GM21619 (cell line): ENCODE measurements around the gene DPP8.
"Not testable (repeated sequence)": the region's sequence is repeated elsewhere in the genome, so short reads cannot be mapped to it uniquely, and the experiment has no call there.

ENCODE experiments used
- ATAC-seq: cut with Tn5 transposase; IDR thresholded peaks from one replicate; pipeline ENCODE4 v1.9.1; 2021; ENCODE audit not compliant: unreplicated experiment

DPP8 gene

DNA sequence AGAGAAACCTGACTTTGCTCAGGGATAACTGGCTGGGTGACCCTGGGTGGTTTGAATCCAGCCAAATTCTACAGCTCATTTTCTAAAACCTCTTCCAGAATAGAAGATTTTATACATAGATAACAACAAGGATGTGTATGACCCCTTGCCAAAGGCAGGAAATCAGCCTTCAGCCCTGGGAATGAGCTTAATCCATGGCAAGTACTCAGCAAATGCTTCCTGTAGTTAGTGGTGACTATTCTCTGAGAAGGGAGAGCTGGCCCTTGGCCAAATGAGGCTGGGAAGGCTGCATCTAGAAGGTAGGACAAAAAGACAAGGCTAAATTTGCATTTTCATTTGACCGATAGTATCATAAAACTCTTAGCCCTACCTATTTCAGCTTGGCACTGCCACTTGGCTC lies 8.1 kb upstream of the DPP8 start:
- ATAC-seq, result no peak

DNA sequence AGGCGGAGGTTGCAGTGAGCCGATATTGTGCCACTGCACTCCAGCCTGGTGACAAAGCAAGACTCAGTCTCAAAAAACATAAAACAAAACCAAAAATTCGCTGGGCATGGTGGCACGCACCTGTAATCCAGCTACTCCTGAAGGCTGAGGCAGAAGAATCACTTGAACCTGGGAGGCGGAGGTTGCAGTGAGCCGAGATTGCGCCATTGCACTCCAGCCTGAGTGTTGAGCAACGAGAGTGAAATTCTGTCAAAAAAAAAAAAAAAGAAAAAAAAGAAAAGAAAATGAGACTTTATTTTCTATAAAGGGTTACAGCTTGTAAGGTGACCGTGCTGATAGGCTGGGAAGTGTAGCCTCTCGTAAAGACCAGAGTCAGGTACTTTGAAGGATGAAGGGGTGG lies 6.7 kb upstream of the DPP8 start:
- no peak for ATAC-seq

DNA sequence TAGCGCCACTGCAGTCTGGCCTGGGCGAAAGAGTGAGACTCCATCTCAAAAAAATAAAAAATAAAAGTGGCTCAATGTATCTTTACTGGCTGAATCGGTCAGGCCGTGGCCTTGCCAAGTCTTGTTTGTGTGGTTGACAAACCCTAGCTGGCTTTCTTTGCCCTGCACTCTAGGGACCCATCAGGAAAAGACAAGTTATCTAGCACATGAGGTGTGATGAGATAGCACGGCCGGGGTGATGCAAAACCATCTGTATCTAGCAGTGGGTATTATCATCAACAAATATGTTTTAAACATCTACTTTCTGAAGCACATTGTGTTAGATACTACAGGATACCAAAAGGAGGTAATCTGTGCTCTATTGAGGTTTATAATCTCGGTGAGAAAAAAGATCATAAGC lies 3.9 kb upstream of the DPP8 start:
- ATAC-seq, result no peak

DNA sequence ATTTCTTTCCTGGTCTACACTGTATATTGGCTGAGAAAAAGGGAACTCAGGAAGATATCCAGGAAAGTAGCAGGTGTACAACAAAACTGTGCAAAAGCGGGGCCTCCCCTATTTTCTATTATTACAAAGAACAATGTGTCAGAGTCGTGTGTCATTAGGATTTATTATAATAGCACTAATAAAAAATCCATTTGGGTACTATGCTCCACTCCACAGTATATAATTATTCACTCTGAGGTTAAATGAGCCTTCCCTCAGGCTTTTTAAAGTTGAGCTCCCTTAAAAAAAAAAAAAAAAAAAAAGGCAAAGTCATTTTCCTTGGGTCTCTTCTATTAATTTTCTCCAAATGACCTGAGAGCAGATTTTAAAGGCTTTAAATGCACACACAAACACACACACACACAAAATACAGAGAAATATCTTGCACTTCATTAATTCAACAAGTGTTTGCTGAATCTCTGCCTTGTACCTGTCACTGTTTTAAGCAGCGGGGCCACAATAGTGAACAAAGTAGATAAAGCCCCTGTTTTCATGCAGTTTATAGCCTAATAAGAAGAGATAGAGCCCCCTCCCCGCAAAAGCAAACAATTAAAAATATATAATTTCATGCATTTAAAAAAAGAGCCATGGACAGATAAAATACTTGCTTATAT lies 1.3 kb upstream of the DPP8 start:
- ATAC-seq, result no peak

DNA sequence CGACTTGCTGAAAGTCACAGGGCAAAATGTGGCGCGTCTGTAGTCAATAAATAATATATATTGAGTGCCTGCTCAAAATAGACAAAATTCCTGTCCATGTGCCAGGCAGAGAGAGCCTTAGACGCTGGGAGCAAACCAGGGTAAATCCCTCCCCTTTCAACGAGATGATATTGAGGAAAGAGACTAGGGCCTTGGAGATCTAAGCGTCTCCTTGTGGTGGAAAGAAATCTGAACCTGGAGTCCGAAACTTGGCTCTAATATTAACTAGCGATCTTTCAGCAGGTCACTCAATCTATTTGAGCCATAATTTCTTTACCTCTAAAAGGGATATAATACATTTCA lies 348 bp upstream of the DPP8 start:
- peak; percentile 6 for ATAC-seq

DNA sequence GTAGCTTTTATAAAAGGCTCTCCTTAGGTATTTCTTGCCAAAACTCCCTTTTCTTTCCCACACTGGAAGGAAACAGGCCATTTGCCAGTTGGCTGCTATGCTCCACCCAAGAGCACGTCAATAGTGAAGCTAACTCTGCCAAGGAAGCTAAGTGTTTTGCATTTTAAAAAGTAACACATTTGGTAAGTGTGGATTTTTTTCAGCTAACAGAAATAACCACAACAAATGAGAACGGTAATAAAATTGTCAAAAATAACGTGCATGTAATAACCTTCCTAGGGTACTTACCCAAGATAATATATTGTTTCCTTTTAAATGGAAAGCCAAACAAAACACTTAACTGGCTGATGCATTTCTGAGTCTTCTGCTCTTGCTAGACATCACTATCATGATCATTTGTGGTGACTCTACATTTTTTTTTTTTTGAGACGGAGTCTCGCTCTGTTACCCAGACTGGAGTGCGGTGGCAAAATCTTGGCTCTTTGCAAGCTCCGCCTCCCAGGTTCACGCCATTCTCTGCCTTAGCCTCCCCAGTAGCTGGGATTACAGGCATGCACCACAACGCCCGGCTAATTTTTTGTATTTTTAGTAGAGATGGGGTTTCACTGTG lies 4.6 kb downstream of the DPP8 start:
- no peak for ATAC-seq

DNA sequence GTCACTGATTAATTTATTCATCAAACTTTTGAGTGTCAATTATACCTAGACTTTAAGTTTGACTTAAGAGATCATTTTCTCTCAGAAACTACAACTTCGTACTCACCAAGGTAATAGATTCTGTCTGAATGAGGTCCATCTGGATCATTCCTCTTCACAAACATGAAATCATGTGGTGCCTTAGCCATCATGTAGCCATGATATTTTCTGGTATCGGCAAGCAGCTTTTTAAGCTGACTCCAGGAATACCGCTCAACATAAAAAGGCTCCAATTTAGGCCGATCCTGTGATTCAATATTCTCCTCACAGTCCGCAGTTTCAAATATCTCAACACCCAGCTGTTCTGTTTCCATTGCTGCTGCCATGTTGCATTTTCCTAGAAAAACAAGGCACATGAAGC lies 5.3 kb downstream of the DPP8 start:
- ATAC-seq, result no peak

DNA sequence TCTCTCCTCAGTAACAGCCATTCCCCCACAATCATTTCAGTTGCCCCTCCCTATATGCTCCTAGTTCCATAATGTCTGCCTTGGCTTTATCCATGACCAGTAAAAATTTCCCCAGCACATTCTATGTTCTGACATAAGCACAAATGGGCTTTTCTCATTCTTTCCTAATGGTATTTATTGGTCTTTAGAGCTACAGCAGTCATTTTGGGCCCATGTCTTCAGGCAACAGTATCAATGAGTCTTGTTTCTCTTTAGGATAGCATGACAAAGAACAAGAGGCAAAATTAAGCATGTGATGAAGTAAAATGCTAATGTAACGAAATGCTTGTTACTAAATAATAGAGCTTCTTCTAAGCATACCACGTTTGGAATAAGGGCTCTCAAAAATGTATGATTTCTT lies 8.2 kb downstream of the DPP8 start:
- ATAC-seq, result no peak

DNA sequence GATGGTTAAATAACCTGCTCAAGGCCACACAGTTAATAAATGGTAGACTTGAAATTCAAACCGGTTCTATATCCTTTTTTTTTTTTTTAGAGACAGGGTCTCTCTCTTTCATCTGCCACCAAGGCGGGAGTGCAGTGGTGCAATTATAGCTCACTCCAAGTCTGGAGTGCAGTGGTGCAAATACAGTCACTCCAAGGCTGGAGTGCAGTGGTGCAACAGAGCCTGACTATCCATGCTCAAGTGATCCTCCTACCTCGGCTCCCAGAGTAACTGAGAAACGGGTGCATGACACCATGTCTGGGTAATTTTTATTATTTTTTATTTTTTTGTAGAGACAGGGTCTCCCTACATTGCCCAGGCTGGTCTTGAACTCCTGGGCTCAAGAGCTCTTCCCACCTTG lies 23.4 kb downstream of the DPP8 start:
- no peak for ATAC-seq

DNA sequence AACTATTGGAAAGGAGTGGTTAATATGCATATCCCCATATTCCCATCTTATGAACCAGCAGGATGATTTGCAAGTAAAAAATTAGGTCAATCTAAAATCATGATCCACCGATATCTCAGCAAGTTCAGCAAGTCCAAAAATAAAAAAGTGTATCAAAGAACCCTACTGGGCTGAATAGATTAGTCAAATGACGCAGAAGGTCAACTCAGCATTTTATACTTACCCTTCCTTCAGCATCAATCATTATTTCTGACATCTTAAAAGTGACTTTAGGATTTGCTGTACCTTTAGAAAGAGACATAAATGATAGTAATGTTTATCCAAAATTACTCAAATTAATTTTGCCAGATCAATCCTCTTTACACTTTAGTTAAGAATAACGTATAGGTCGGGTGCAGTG lies 32.6 kb downstream of the DPP8 start:
- no peak for ATAC-seq

DNA sequence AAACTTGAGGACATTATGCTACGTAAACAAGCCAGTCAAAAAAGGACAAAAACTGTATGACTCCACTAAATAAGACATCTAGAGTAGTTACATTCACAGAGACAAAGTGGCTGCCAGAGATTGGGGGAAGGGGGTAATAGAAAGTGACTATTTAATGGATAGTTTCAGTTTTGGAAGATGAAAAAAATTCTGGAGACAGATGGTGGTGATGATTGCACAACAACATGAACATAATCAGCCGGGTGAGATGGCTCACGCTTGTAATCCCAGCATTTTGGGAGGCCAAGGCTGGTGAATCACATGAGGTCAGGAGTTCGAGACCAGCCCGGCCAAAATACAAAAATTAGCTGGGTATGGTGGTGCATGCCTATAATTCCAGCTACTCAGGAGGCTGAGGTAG lies 40.6 kb downstream of the DPP8 start:
- no peak for ATAC-seq

DNA sequence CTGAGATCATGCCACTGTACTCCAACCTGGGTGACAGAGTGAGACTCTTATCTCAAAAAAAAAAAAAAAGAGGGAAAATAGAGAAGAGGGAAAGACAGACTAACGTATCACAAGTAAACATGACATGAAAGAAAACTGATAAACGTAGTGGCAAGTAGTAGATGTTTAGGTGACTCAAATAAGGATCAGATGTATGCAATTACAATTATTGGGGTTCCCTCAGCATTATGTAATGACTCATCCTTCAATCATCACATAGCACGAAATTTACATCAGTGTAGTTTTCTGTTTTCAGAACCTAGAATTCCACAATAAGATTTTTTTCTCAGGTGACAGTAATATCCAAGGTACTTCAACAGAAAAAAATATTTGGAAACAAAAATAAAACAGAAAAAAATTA lies 46.6 kb downstream of the DPP8 start:
- no peak for ATAC-seq

DNA sequence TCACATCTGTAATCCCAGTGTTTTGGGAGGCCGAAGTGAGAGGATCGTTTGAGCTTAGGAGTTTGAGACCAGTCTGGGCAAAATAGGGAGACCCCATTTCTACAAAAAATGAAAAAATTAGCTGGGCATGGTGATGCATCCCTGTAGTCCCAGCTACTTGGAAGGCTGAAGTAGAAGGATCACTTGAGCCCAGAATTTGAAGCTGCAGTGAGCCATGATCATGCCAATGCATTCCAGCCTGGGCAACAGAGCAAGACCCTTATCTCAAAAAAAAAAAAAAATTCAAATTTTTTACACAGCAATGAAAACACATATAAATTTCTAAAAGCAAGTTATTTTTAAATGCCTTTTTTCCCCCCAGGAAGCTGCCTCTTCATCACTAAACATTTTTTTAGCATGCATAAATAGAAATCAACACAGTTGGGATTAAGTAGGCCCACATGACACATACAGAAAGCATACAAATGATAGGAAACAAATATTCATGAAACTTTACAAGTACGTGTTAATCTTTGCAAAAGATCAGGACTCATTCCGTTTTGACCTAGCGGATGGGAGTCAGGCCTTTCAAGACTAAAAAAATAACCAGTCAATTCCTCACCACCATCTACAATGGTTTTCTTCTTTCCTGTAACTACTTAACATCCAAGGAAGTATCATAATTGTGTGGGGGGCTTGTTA lies 49.1 kb downstream of the DPP8 start:
- no peak for ATAC-seq

DNA sequence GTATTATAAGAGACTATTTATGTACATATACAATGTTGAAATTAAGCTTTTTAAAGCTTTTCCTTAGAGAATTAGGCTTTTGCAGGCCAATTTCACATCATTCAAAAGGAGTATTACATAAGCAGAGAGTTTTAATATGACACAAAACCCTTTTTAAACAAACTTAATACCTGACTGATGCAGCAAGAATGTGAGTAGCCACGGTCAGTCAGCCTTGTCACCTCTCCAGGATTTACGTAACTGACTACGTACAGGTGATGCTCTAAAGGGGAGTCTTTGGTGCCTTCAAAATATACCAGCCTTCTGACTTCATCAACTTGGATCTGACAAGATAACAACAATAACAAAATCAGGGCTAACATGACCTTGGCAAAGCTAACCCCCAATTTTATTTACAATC lies 50.6 kb downstream of the DPP8 start:
- ATAC-seq, result no peak

DNA sequence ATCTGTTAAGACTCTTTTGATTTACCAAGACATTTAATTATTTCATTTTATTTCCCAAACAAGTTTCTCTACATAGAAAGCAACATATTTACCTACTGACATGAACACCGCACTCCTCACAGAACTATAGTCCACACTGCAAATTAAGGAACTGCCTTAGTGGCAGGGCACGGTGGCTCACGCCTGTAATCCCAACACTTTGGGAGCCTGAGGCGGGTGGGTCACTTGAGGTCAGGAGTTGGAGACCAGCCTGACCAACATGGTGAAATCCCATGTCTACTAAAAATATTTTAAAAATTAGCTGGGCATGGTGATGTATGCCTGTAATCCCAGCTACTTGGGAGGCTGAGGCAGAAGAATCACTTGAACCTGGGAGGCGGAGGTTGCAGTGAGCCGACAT lies 54.4 kb downstream of the DPP8 start:
- ATAC-seq, result not testable (repeated sequence)

DNA sequence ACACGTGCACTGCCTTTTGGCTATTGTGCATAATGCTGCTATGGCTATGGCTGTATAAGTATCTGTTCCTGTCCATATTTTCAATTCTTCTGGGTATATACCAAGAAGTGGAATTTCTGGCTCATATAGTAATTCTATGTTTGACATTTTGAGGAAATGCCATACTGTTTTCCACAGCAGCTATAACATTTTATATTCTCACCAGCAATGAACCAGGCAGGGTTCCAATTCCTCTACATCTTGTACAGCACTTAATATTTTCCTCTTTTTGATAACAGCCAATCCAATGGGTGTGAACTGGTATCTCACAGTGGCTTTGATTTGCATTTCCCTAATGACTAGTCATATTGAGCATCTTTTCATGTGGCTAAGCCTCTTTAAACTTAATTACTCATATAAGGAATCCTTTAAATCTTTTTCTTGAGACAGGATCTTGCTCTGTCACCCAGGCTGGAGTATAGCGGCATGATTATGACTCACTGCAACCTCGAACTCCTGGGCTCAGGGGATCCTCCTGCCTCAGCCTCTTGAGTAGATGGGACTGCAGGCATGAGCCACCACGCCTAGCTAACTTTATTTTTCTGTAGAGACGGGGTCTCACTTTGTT lies 56.6 kb downstream of the DPP8 start:
- no peak for ATAC-seq

DNA sequence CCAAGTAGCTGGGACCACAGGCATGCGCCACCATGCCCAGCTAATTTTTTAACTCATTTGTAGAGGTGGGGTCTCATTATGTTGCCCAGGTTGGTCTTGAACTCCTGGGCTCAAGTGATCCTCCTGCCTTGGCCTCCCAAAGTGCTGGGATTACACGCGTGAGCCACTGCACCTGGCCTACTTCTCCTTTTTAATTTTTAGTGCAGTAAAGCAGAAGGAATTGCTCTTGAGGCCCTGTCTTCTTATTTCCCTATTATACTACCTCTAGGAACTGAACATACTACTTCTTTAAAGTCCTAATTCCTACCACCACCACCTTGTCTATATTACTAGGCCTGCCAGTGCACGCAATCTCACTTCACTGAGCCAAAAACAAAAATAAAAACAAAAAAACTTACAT lies 62.2 kb downstream of the DPP8 start:
- not testable (repeated sequence) for ATAC-seq

DNA sequence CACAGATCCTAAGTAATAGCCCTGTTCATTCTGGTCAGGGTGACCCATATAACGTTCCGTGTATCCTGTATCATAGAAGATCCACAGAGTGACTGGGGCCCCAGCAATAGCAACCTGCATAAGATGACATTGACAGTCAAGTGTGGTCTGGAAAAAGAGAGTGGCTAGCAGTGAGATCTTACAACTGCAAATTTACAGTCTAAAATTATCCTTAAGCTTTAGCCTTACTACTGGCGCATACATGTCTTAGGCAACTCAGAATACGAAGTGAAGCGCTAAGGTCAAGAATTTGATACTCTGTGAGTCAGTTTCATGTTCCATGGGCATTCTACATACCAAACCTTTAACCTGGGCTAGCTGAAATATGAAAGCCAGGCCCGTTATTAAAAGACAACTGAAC lies 65.5 kb downstream of the DPP8 start:
- ATAC-seq, result no peak

DNA sequence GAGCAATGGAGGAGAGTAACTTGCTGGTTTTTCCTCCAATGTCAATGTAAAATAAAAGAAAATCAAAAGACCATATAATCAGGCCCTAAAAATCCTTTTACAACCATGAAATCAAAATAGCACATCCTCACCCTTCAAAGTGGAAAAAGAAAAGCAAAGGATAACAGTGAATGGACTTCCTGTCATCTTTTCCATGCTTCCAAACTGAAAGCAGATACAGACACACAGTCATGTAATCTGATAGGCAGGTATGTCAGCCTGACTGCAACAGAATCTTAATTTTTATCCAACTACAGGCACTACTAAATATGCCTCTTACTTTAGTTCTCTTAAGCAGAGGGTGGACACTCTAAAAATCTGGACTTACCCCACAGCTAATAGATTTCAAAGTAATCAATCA lies 66.9 kb downstream of the DPP8 start:
- ATAC-seq, result no peak

DNA sequence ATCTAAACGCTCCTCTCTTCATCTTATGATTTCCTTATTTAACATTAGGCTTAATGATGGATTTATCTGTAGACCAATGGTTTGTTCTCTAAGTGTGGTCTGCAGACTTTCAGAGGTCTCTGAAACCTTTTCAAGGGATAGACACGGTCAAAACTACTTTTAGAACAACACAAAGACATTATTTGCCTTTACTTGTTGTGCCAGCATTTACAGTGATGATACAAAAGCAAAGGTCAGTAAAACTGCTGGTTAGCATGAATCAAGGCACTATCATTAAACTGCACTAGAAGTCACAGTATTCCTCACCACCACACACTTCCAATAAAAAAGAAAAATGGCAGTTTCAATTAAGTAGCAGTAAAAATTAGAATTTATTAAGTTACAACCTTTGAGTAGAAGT lies 70.3 kb downstream of the DPP8 start:
- ATAC-seq, result no peak

DNA sequence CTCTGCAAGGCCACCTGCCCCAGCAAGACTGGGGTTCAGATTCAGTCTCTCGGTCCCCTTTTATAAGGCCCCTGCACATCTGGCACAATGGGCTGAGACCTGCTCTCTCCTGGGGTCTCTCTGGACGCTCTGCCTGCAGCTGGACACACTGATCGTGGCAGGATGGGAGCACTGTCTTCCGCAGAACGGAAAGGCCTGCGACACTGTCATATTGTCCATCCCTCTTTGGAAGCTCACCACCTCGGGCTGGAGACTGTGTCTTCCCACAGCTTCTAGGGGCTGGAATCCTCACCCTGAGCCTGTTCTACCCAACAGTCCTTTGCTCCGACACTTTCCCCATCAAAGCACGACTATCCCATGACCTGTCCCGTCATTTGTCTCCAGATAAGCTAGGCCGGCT lies 83.3 kb downstream of the DPP8 start:
- no peak for ATAC-seq

DNA sequence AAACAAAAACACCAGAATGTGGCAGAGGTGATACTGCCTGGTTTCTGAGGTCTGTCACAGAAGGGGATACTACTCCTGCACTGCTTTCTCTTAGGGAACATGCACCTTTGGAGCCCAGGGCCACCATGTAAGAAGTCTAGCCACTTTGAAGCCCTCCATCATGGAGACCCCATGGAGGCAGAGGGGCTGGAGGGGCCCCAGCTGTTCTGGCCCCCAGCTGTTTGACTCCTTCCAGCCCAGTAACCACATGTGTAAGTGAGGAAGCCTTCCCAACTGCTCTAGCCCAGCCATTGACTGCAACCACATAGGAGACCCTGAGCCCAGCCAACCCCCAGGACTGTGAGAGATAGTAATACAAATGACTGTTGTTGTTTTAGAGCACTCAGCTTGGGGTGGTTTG lies 85.8 kb downstream of the DPP8 start:
- no peak for ATAC-seq
